Epithelial cell of proximal tubule (primary cell): ENCODE measurements around the gene ATP11A. TPM values are rescaled to one million over a fixed set of nuclear protein-coding genes. Genes with fewer than 3 reads are reported as not detected.

ENCODE experiments used
- DNase-seq: peaks from one replicate; pipeline ENCODE4 v3.0.0-alpha.2; 2011; ENCODE audit warnings: low read depth
- H3K4me3 ChIP-seq: 2 replicates; pipeline ENCODE4 v1.5.1; 2011; ENCODE audit warnings: low read depth, mild to moderate bottlenecking, low read length
- CTCF ChIP-seq: conservative IDR thresholded peaks from 2 replicates; pipeline ENCODE4 v1.5.1; 2012; ENCODE audit warnings: low read depth, mild to moderate bottlenecking, low read length
- total RNA-seq: library from RNA; depleted of rRNA; stranded (reverse); fragments of >200 nt; gene quantifications from 2 replicates; pipeline ENCODE4 v1.2.3, GENCODE V29; 2015

ATP11A gene
- total RNA-seq, 1 donor from 2014 or later, result 27.2 TPM

GRCh38 chr13:112721198-112722104 is 31.6 kb downstream of the ATP11A start:
- no peak for DNase-seq
- H3K4me3 ChIP-seq, result no peak overlapping the region
- no peak for TF ChIP-seq CTCF

GRCh38 chr13:112722433-112723263 is 32.8 kb downstream of the ATP11A start:
- DNase-seq, result peak; percentile 45
- TF ChIP-seq CTCF, result no peak
- H3K4me3 ChIP-seq, result no peak overlapping the region

- DNase-seq, result no peak
- no peak for TF ChIP-seq CTCF
- H3K4me3 ChIP-seq, result no peak overlapping the region
Observed at GRCh38 chr13:112723771-112724170, 33.9 kb downstream of the ATP11A start.

- no peak for TF ChIP-seq CTCF
- no peak overlapping the region for H3K4me3 ChIP-seq
- DNase-seq, result no peak
Observed at GRCh38 chr13:112724788-112725345, 35.0 kb downstream of the ATP11A start.

- no peak overlapping the region for H3K4me3 ChIP-seq
- no peak for TF ChIP-seq CTCF
Observed at GRCh38 chr13:112725346-112726015, 35.6 kb downstream of the ATP11A start.

GRCh38 chr13:112726016-112726767 is 36.4 kb downstream of the ATP11A start:
- no peak for DNase-seq
- no peak for TF ChIP-seq CTCF
- no peak overlapping the region for H3K4me3 ChIP-seq

More at GRCh38 chr13:112725346-112726015, 35.6 kb downstream of the ATP11A start:
- no peak for DNase-seq
